ENCODE measurements around the gene TENM4. TPM values are rescaled to one million over a fixed set of nuclear protein-coding genes. Genes with fewer than 3 reads are reported as not detected.

TENM4 gene
- total and polyA plus RNA-seq, 5 experiments from 2014 or later = not detected

DNA sequence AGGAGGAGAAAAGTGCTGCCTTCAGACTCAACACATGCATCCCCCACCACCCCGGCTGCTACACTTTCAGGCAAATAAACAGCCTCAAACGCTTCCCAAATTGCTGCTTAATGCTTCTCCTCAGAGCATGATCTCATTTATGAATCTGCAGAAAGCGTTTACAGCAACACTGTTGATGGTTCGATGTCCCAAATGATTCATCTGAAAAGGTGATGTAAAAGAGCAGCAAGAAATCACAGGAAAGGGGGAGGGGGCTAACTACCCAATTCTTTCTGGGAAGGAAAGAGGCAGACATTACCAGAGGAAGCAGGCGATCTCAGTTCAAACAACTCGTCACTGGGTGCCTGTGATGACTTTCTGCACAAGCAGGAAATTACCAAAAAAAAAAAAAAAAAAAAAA, 119.6 kb downstream of the TENM4 start:
- Mint-ChIP-seq H3K4me1 (no peaks in the 10 kb centered on the region), H3K27me3 (peaks cover 0 to 6% (median 2%) of the 10 kb centered on the region in 5 donors), H3K36me3 (no peaks in the 10 kb centered on the region), H3K27ac (no peak overlapping the region), H3K4me3 (no peak overlapping the region), H3K9me3 (peaks cover 0 to 2% (median 0%) of the 10 kb centered on the region in 9 donors)
- DNase-seq (no peak), ATAC-seq (no peak)
- POLR2A ChIA-PET = interaction anchor here (0.7 kb wide), 1 partner anchor 38 kb away, joined by 3 read pairs; no protein-coding TSS in a partner anchor

DNA sequence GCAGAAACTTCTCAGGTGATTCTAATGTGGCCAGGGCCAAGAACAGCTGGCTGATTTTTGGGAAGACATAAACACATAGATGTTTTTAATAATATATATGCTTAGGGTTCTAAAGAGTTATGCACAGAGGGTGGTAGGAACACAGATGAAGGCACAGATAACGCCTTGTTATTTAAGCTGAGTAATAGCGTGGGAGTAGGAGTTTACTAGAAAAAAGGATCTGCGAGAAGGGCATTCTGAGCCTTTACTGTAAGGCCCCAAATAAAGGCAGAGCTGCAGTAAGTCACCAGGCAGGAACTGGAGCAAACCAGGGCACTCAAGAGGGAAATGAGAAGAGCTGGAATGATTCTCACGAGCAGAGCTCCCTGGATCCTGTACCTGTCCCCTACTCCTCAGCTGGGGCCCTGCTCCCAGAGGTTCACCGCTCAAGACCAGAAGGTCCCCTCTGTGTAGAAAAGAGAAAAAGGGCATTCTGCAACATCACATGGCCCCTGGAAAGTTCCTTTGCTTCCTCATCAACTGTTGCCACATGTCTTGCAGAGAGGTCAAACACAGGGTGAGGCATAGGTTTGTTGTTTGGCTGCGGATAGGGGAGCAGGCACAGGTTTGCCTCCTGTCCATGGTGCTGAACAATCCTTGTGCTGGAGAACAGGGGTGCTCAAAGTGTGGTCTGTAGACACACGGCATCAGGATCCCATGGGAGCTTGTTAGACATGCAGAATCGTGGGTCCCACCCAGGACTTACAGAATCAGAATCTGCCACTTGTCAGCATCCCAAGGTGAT, 125.7 kb downstream of the TENM4 start:
- ATAC-seq = no peak
- H3K4me1 Mint-ChIP-seq = no peaks in the 10 kb centered on the region

DNA sequence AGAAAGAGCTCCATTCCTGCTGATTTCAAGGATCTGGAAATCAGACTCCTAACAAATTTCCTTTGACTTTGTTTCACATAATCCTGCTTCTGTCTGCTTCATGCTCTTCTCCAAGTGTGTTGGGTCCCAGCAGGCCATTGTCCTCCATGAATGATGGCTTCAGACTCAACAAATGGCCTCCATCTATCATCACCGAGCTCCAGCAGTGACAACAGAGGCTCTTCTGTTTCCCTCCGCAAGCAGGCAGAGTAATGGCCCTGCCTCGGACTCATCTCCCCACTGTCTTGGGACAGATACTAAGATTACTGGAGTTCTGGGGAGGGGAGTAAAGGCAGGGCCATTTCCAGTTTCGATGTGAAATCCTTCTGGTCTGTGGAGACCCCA, 127.3 kb downstream of the TENM4 start:
- Mint-ChIP-seq H3K27me3 (peaks cover 0 to 28% (median 6%) of the 10 kb centered on the region in 5 donors), H3K27ac (peak overlapping the region in 1 of 10 donors; percentile 57), H3K36me3 (no peaks in the 10 kb centered on the region), H3K4me1 (no peaks in the 10 kb centered on the region), H3K9me3 (peaks cover 0 to 20% (median 0%) of the 10 kb centered on the region in 9 donors), H3K4me3 (no peak overlapping the region)
- no peak for ATAC-seq
- DNase-seq = no peak
- POLR2A ChIA-PET = no interaction called here

More for the DNA sequence above, 125.7 kb downstream of the TENM4 start:
- no peaks in the 10 kb centered on the region for H3K36me3 Mint-ChIP-seq
- H3K4me3 Mint-ChIP-seq = no peak overlapping the region
- no peak overlapping the region for H3K27ac Mint-ChIP-seq
- H3K9me3 Mint-ChIP-seq = peaks cover 0 to 20% (median 0%) of the 10 kb centered on the region in 9 donors
- no peak for DNase-seq
- peaks cover 0 to 28% (median 6%) of the 10 kb centered on the region in 5 donors for H3K27me3 Mint-ChIP-seq
- POLR2A ChIA-PET = no interaction called here

DNA sequence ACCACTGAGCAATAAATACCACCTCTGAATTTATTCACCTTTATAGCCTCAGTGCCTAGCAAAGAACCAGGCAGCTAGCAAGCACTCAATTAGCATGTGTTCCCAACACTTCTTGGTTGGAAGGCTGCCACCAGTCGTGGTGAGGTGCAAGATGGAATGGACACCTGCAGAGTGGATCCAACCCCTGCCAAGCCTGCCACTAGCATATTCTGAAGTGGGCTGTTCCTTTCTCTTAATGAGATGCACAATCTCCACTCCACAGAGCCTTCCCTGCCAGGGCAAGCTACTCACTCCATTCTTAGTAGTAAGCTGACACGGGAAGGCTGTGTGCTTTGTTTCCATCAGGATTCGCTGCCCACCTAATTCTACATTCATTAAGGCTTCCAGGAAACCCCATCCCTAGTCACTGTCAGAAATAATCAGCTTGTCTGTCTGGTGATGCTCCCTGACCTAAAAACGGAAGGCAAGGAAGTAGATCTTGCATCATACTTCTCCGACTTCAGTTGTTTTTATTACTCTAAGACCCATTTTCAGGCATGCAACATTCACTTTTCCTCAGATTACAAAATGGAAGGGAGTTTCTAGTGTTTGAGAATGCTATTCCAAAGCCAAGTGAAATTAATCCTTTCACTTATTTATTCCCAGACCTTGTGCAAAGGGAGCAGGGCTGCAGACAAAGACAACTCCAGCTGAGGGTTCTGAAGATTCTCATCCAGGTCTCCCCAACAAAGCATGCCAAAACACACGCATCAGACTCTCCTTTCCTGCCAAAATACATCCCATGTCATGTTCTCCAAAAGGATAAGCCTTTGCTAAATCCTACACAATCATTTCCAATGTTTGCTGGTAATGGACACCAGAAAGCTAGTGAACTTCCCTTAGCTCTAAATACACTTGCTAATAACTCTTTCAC, 128.0 kb downstream of the TENM4 start:
- DNase-seq = no peak
- H3K9me3 Mint-ChIP-seq = peaks cover 0 to 20% (median 0%) of the 10 kb centered on the region in 9 donors
- H3K4me3 Mint-ChIP-seq = no peak overlapping the region
- H3K4me1 Mint-ChIP-seq = no peaks in the 10 kb centered on the region
- H3K36me3 Mint-ChIP-seq = no peaks in the 10 kb centered on the region
- H3K27me3 Mint-ChIP-seq = peaks cover 0 to 28% (median 6%) of the 10 kb centered on the region in 5 donors
- no peak for ATAC-seq
- H3K27ac Mint-ChIP-seq = no peak overlapping the region
- POLR2A ChIA-PET = no interaction called here

DNA sequence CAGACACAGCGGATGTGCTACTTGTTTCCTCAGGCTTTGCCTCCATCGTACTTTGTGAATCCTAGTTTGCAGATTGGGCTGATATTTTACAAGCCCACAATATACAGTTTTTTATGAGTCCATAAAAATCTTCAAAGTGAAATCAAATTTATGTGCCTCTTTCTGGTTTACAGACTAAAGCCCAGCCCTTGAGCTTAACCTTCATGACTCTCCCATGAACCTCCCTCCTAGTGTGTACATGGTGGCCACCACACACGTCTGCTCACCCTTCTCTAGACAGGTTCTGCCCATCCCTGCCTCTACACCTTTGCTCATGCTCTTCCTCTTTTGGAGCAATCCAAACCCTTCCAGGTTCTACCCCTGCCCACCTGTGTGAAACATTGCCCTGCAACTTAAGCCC, 129.4 kb downstream of the TENM4 start:
- ATAC-seq = no peak
- Mint-ChIP-seq H3K27me3 (peaks cover 0 to 28% (median 9%) of the 10 kb centered on the region in 5 donors), H3K27ac (no peak overlapping the region), H3K36me3 (no peaks in the 10 kb centered on the region), H3K4me1 (no peaks in the 10 kb centered on the region), H3K9me3 (peaks cover 0 to 30% (median 0%) of the 10 kb centered on the region in 9 donors), H3K4me3 (no peak overlapping the region)
- DNase-seq = no peak
- POLR2A ChIA-PET = no interaction called here

DNA sequence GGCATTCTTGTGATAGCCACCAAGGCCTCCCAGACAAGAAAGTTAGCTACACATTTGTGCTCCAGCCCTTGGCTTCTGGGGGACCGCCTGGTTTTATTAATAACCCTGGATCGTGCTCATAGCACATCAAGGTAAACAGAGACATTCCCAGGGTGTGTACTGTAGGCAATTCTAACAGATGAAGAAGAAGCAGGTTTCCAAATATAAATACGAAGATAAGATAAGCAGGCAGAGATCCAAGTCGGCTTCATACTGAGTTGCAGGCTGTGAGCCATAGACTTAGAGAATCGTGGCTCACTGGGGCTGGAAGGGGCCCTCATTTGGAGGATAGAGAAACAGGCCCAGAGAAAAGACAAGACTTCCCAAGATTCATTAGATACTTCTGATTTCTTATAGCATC, 131.4 kb downstream of the TENM4 start:
- ATAC-seq (no peak), DNase-seq (no peak)
- POLR2A ChIA-PET = no interaction called here
- Mint-ChIP-seq H3K9me3 (peaks cover 0 to 21% (median 0%) of the 10 kb centered on the region in 9 donors), H3K4me3 (no peak overlapping the region), H3K4me1 (peaks cover 0 to 8% (median 0%) of the 10 kb centered on the region in 4 donors), H3K36me3 (no peaks in the 10 kb centered on the region), H3K27ac (no peak overlapping the region), H3K27me3 (peaks cover 0 to 19% (median 6%) of the 10 kb centered on the region in 5 donors)

- no peak for DNase-seq
- POLR2A ChIA-PET = no interaction called here
- H3K4me1 Mint-ChIP-seq = peaks cover 0 to 8% (median 0%) of the 10 kb centered on the region in 4 donors
- ATAC-seq = no peak
- no peaks in the 10 kb centered on the region for H3K36me3 Mint-ChIP-seq
- H3K27ac Mint-ChIP-seq = no peak overlapping the region
- H3K9me3 Mint-ChIP-seq = peaks cover 0 to 11% (median 0%) of the 10 kb centered on the region in 9 donors
- H3K4me3 Mint-ChIP-seq = no peak overlapping the region
- H3K27me3 Mint-ChIP-seq = peaks cover 0 to 12% (median 6%) of the 10 kb centered on the region in 5 donors
Measured at GRCh38 chr11:79308429-79308828, 132.4 kb downstream of the TENM4 start.

GRCh38 chr11:79304599-79305212, 136.1 kb downstream of the TENM4 start:
- ATAC-seq (no peak), DNase-seq (no peak)
- H3K9me3 Mint-ChIP-seq = peaks cover 0 to 10% (median 0%) of the 10 kb centered on the region in 9 donors
- peaks cover 0 to 13% (median 0%) of the 10 kb centered on the region in 5 donors for H3K27me3 Mint-ChIP-seq
- H3K4me1 Mint-ChIP-seq = peaks cover 0 to 8% (median 0%) of the 10 kb centered on the region in 4 donors
- H3K36me3 Mint-ChIP-seq = no peaks in the 10 kb centered on the region
- no peak overlapping the region for H3K27ac Mint-ChIP-seq
- no peak overlapping the region for H3K4me3 Mint-ChIP-seq
- POLR2A ChIA-PET = no interaction called here

- H3K9me3 Mint-ChIP-seq = no peaks in the 10 kb centered on the region
- POLR2A ChIA-PET = no interaction called here
- peaks cover 0 to 7% (median 0%) of the 10 kb centered on the region in 5 donors for H3K27me3 Mint-ChIP-seq
- H3K4me3 Mint-ChIP-seq = no peak overlapping the region
- no peaks in the 10 kb centered on the region for H3K4me1 Mint-ChIP-seq
- DNase-seq = no peak
- H3K36me3 Mint-ChIP-seq = no peaks in the 10 kb centered on the region
- no peak for ATAC-seq
- no peak overlapping the region for H3K27ac Mint-ChIP-seq
Measured at GRCh38 chr11:79296141-79296540, 144.7 kb downstream of the TENM4 start.

GRCh38 chr11:79294845-79295731, 145.7 kb downstream of the TENM4 start:
- Mint-ChIP-seq H3K9me3 (no peaks in the 10 kb centered on the region), H3K36me3 (no peaks in the 10 kb centered on the region), H3K4me3 (no peak overlapping the region), H3K27ac (no peak overlapping the region), H3K27me3 (peaks cover 0 to 4% (median 0%) of the 10 kb centered on the region in 5 donors), H3K4me1 (no peaks in the 10 kb centered on the region)
- POLR2A ChIA-PET = no interaction called here
- ATAC-seq (no peak), DNase-seq (no peak)

DNA sequence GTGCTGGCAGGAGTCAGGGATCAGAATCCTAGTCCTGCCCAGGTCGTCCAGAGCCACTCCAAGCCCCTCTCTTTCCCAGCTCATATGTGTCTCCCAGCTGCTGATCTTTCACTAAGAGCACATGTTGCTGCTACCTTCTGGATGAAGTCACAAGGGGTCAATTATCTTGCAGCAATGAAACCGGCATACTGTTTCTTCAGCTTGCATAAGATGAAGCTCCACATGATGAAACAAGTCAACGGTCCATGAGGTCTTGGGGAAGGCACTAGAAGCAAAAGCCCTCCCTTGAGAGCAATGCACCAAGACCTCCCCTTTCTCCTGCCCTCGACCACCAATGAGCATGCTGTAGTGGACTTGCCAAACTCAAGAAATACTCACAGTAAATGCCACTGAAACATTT, 148.9 kb downstream of the TENM4 start:
- DNase-seq (no peak), ATAC-seq (no peak)
- Mint-ChIP-seq H3K4me3 (no peak overlapping the region), H3K27ac (no peak overlapping the region), H3K4me1 (no peaks in the 10 kb centered on the region), H3K36me3 (no peaks in the 10 kb centered on the region), H3K9me3 (peaks cover 0 to 5% (median 0%) of the 10 kb centered on the region in 9 donors), H3K27me3 (peaks cover 0 to 10% (median 2%) of the 10 kb centered on the region in 5 donors)
- POLR2A ChIA-PET = no interaction called here

- peaks cover 0 to 10% (median 2%) of the 10 kb centered on the region in 5 donors for H3K27me3 Mint-ChIP-seq
- no peaks in the 10 kb centered on the region for H3K4me1 Mint-ChIP-seq
Measured at GRCh38 chr11:79290761-79291160, 150.1 kb downstream of the TENM4 start.

More at GRCh38 chr11:79290761-79291160, 150.1 kb downstream of the TENM4 start:
- POLR2A ChIA-PET = no interaction called here
- no peak for DNase-seq
- no peak overlapping the region for H3K4me3 Mint-ChIP-seq
- H3K27ac Mint-ChIP-seq = no peak overlapping the region
- H3K36me3 Mint-ChIP-seq = no peaks in the 10 kb centered on the region
- no peak for ATAC-seq
- H3K9me3 Mint-ChIP-seq = peaks cover 0 to 5% (median 0%) of the 10 kb centered on the region in 9 donors

Measured in naive thymus-derived CD8-positive, alpha-beta T cell (primary cell).